ENCODE data around the gene CFTR.

Gene CFTR

DNA sequence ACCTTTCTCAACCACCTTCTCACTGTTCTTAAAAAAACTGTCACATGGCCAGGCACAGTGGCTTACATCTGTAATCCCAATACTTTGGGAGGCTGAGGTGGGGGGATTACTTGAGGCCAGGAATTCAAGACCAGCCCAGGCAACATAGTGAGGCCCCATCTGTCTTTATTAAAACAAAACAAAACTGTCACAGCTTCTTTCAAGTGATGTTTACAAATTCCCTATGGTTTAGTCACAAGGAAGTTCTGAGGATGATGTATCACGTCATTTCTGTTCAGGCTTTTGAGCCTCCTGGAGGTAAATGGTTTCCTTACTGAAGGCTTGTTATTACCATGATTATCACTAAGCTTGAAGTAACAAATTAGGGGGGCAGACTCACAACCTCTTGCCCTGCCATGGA lies 186.2 kb downstream of the CFTR start:
- no peaks in the 10 kb centered on the region for H3K9me3 ChIP-seq (ENCODE audit: control insufficient read depth, low read length)
- H3K4me1 ChIP-seq (ENCODE audit: control insufficient read depth, insufficient read depth, low read length, poor library complexity, severe bottlenecking), result peaks cover 23% of the 10 kb centered on the region
- peak overlapping the region; percentile 80 for H3K27ac ChIP-seq (ENCODE audit: low read depth, low read length, severe bottlenecking)
- 60 to 100% methylated on average over 1 of the region's 1 CpG for WGBS, 2 experiments (ENCODE audit: insufficient coverage in 2 of 2)
- H3K36me3 ChIP-seq (ENCODE audit: control insufficient read depth, insufficient read depth, low read length), result no peaks in the 10 kb centered on the region
- H3K4me3 ChIP-seq (ENCODE audit: extremely low read depth, insufficient read depth, low read length, poor library complexity, severe bottlenecking), result no peak overlapping the region

GRCh38 chr7:117666689-117667088 lies 186.9 kb downstream of the CFTR start:
- H3K27ac ChIP-seq (ENCODE audit: low read depth, low read length, severe bottlenecking), result peak overlapping the region; percentile 80
- H3K9me3 ChIP-seq (ENCODE audit: control insufficient read depth, low read length), result no peaks in the 10 kb centered on the region
- WGBS, 2 experiments (ENCODE audit: insufficient coverage in 2 of 2), result 90 to 94% methylated on average over 6 of the region's 6 CpGs

GRCh38 chr7:117667456-117667855 lies 187.6 kb downstream of the CFTR start:
- H3K4me3 ChIP-seq (ENCODE audit: extremely low read depth, insufficient read depth, low read length, poor library complexity, severe bottlenecking), result no peak overlapping the region
- no peaks in the 10 kb centered on the region for H3K36me3 ChIP-seq (ENCODE audit: control insufficient read depth, insufficient read depth, low read length)
- WGBS, 2 experiments (ENCODE audit: insufficient coverage in 2 of 2), result 100% methylated on average over 1 of the region's 2 CpGs; no CpG with 5 or more reads in 1 of the 2 experiments
- no peaks in the 10 kb centered on the region for H3K9me3 ChIP-seq (ENCODE audit: control insufficient read depth, low read length)
- H3K4me1 ChIP-seq (ENCODE audit: control insufficient read depth, insufficient read depth, low read length, poor library complexity, severe bottlenecking), result peaks cover 23% of the 10 kb centered on the region
- no peak overlapping the region for H3K27ac ChIP-seq (ENCODE audit: low read depth, low read length, severe bottlenecking)

More at GRCh38 chr7:117666689-117667088, 186.9 kb downstream of the CFTR start:
- no peaks in the 10 kb centered on the region for H3K36me3 ChIP-seq (ENCODE audit: control insufficient read depth, insufficient read depth, low read length)
- H3K4me1 ChIP-seq (ENCODE audit: control insufficient read depth, insufficient read depth, low read length, poor library complexity, severe bottlenecking), result peaks cover 23% of the 10 kb centered on the region
- H3K4me3 ChIP-seq (ENCODE audit: extremely low read depth, insufficient read depth, low read length, poor library complexity, severe bottlenecking), result no peak overlapping the region

DNA sequence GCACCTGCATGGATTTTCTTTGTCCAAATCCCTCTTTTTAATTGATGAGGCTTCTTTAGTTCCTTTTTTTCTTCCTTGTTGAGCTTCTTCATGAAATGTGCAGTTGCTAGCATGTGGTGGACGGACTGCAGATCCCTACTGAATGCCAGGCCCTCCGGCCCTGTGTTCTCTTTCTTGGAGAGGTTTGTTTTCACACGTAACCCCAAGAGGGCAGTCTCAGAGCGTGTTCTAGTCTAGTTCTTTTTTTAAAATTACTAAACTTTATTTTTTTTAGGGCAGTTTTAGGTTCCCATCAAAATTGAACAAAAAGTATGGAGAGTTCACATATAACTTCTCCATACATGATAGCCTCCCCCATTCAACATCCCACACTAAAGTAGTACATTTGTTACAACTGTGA lies 190.0 kb downstream of the CFTR start:
- H3K9me3 ChIP-seq (ENCODE audit: control insufficient read depth, low read length), result no peaks in the 10 kb centered on the region
- no peak overlapping the region for H3K27ac ChIP-seq (ENCODE audit: low read depth, low read length, severe bottlenecking)
- no CpG with 5 or more reads among the region's 4 CpGs for WGBS, 2 experiments (ENCODE audit: insufficient coverage in 2 of 2)
- H3K36me3 ChIP-seq (ENCODE audit: control insufficient read depth, insufficient read depth, low read length), result no peaks in the 10 kb centered on the region
- H3K4me3 ChIP-seq (ENCODE audit: extremely low read depth, insufficient read depth, low read length, poor library complexity, severe bottlenecking), result no peak overlapping the region
- peaks cover 22% of the 10 kb centered on the region for H3K4me1 ChIP-seq (ENCODE audit: control insufficient read depth, insufficient read depth, low read length, poor library complexity, severe bottlenecking)

GRCh38 chr7:117672453-117672852 lies 192.6 kb downstream of the CFTR start:
- H3K4me1 ChIP-seq (ENCODE audit: control insufficient read depth, insufficient read depth, low read length, poor library complexity, severe bottlenecking), result peaks cover 15% of the 10 kb centered on the region
- no peak overlapping the region for H3K27ac ChIP-seq (ENCODE audit: low read depth, low read length, severe bottlenecking)
- no peaks in the 10 kb centered on the region for H3K36me3 ChIP-seq (ENCODE audit: control insufficient read depth, insufficient read depth, low read length)
- no peaks in the 10 kb centered on the region for H3K9me3 ChIP-seq (ENCODE audit: control insufficient read depth, low read length)
- no peak overlapping the region for H3K4me3 ChIP-seq (ENCODE audit: extremely low read depth, insufficient read depth, low read length, poor library complexity, severe bottlenecking)
- no CpG with 5 or more reads among the region's 1 CpG for WGBS, 2 experiments (ENCODE audit: insufficient coverage in 2 of 2)

GRCh38 chr7:117673367-117673766 lies 193.5 kb downstream of the CFTR start:
- H3K4me3 ChIP-seq (ENCODE audit: extremely low read depth, insufficient read depth, low read length, poor library complexity, severe bottlenecking), result no peak overlapping the region
- 53 to 56% methylated on average over 14 of the region's 14 CpGs for WGBS, 2 experiments (ENCODE audit: insufficient coverage in 2 of 2)

DNA sequence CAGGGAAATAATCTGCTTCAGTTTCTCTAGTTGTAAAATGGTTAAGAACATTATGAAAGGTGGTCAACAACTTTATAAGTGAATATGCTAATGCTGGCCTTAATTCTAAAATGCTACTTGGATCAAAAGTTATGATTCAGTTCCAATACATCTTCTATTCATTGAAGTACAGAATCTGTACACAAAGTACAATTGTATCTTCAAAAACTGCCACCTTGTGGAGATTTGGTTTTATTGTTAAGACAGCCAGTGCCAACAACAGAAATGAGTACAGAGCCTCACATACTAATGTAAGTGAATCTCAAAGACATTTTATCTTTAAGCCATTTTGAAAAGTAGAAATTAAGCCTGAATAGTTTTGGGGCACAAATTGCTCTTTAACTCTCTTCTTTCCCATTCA lies 194.0 kb downstream of the CFTR start:
- Histone ChIP-seq H3K9me3 (ENCODE audit: control insufficient read depth, low read length) (no peaks in the 10 kb centered on the region), H3K4me1 (ENCODE audit: control insufficient read depth, insufficient read depth, low read length, poor library complexity, severe bottlenecking) (peaks cover 15% of the 10 kb centered on the region), H3K4me3 (ENCODE audit: extremely low read depth, insufficient read depth, low read length, poor library complexity, severe bottlenecking) (no peak overlapping the region), H3K27ac (ENCODE audit: low read depth, low read length, severe bottlenecking) (no peak overlapping the region), H3K36me3 (ENCODE audit: control insufficient read depth, insufficient read depth, low read length) (no peaks in the 10 kb centered on the region)

More at GRCh38 chr7:117673367-117673766, 193.5 kb downstream of the CFTR start:
- Histone ChIP-seq H3K36me3 (ENCODE audit: control insufficient read depth, insufficient read depth, low read length) (no peaks in the 10 kb centered on the region), H3K4me1 (ENCODE audit: control insufficient read depth, insufficient read depth, low read length, poor library complexity, severe bottlenecking) (peaks cover 15% of the 10 kb centered on the region), H3K27ac (ENCODE audit: low read depth, low read length, severe bottlenecking) (no peak overlapping the region), H3K9me3 (ENCODE audit: control insufficient read depth, low read length) (no peaks in the 10 kb centered on the region)

- H3K4me1 ChIP-seq (ENCODE audit: control insufficient read depth, insufficient read depth, low read length, poor library complexity, severe bottlenecking), result peaks cover 15% of the 10 kb centered on the region
- no peak overlapping the region for H3K27ac ChIP-seq (ENCODE audit: low read depth, low read length, severe bottlenecking)
- H3K4me3 ChIP-seq (ENCODE audit: extremely low read depth, insufficient read depth, low read length, poor library complexity, severe bottlenecking), result no peak overlapping the region
- 0% methylated on average over 1 of the region's 3 CpGs for WGBS, 2 experiments (ENCODE audit: insufficient coverage in 2 of 2)
- no peaks in the 10 kb centered on the region for H3K9me3 ChIP-seq (ENCODE audit: control insufficient read depth, low read length)
- H3K36me3 ChIP-seq (ENCODE audit: control insufficient read depth, insufficient read depth, low read length), result no peaks in the 10 kb centered on the region
Observed at GRCh38 chr7:117674617-117675016, 194.8 kb downstream of the CFTR start.

DNA sequence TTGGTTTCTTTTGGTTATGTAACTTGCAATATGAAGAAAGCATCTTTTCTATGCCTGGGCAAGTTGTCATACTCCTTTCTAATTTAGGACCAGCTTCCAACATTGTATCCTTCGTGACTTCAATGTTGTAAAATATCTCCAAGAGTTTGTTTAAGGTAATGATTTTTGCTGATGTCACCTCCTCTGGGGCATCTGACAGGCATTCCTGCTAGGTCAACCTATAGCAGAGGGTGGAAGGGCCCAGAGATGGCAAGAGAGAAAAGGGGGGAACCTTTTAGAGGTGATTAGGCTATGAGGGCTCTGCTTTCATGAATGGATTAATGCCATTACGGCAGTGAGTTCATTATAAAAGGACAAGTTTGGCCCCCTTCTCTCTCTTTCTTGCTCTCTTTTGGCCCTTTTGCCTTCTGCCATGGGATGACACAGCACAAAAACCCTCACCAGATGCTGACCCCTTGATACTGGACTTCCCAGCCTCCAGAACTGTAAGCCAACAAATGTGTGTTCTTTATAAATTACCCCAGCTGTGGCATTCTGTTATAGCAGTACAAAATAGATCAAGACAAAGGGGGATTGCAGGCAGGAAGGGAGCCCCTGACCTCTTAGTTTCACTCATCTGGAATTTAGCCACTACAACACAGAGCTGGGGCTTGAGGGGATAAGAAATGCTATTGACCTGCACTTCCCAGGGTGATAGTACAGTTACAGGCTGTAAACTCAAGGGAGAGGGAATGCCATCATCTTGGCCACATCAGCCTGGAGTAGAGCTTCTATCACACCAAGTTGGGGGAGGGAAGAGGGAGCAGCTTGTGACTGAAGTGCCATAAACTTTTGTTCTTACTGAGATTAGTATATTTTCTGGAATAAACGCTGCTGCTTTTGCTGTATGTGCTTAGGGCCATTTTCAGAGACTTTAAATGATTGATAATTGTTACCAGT lies 195.9 kb downstream of the CFTR start:
- H3K27ac ChIP-seq (ENCODE audit: low read depth, low read length, severe bottlenecking), result peak overlapping the region; percentile 62
- H3K36me3 ChIP-seq (ENCODE audit: control insufficient read depth, insufficient read depth, low read length), result no peaks in the 10 kb centered on the region
- H3K4me1 ChIP-seq (ENCODE audit: control insufficient read depth, insufficient read depth, low read length, poor library complexity, severe bottlenecking), result peaks cover 15% of the 10 kb centered on the region
- H3K4me3 ChIP-seq (ENCODE audit: extremely low read depth, insufficient read depth, low read length, poor library complexity, severe bottlenecking), result no peak overlapping the region
- H3K9me3 ChIP-seq (ENCODE audit: control insufficient read depth, low read length), result no peaks in the 10 kb centered on the region
- WGBS, 2 experiments (ENCODE audit: insufficient coverage in 2 of 2), result 52 to 82% methylated on average over 2 of the region's 3 CpGs

GRCh38 chr7:117679120-117679519 lies 199.3 kb downstream of the CFTR start:
- no peaks in the 10 kb centered on the region for H3K9me3 ChIP-seq (ENCODE audit: control insufficient read depth, low read length)
- H3K4me1 ChIP-seq (ENCODE audit: control insufficient read depth, insufficient read depth, low read length, poor library complexity, severe bottlenecking), result peaks cover 15% of the 10 kb centered on the region
- 82 to 100% methylated on average over 1 to 2 of the region's 3 CpGs for WGBS, 2 experiments (ENCODE audit: insufficient coverage in 2 of 2)
- no peak overlapping the region for H3K4me3 ChIP-seq (ENCODE audit: extremely low read depth, insufficient read depth, low read length, poor library complexity, severe bottlenecking)
- H3K27ac ChIP-seq (ENCODE audit: low read depth, low read length, severe bottlenecking), result no peak overlapping the region
- no peaks in the 10 kb centered on the region for H3K36me3 ChIP-seq (ENCODE audit: control insufficient read depth, insufficient read depth, low read length)

DNA sequence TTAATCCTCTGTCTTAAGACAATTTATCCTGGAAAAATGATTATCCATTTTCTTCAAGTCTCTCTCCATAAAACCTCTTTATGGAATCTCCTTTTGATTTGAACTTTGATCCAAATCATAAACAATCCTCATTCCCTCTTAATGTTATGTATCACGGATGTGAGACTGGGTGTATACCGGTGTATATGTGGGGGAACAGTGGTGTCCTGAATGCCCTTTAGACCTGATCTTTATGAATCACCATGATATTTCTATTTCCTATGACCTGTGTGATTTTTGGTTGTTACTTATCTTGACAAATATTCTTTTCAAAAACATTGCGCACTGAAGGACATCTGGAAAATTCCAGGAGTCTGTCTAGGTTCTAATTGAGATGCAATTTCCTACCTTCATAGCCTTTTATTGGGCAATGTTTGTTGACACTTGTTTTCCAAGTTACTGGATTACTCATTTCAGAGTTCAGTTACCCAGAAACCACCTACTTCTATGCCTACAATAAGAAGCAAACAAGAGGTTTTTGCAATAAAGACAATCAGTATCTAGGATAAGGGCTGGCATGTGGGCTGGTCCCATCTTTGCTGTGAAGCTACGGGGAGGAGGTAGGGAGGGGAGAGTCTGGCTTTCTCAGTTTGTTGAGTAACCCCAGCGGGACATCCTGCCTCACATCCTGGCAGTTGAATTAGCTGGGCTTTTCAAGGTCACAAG lies 203.0 kb downstream of the CFTR start:
- Histone ChIP-seq H3K4me1 (ENCODE audit: control insufficient read depth, insufficient read depth, low read length, poor library complexity, severe bottlenecking) (no peaks in the 10 kb centered on the region), H3K36me3 (ENCODE audit: control insufficient read depth, insufficient read depth, low read length) (no peaks in the 10 kb centered on the region), H3K27ac (ENCODE audit: low read depth, low read length, severe bottlenecking) (no peak overlapping the region), H3K4me3 (ENCODE audit: extremely low read depth, insufficient read depth, low read length, poor library complexity, severe bottlenecking) (no peak overlapping the region), H3K9me3 (ENCODE audit: control insufficient read depth, low read length) (no peaks in the 10 kb centered on the region)
- WGBS, 2 experiments (ENCODE audit: insufficient coverage in 2 of 2), result no CpG with 5 or more reads among the region's 5 CpGs

All from mesodermal cell (in vitro differentiated cells).